ENCODE results near the gene GLB1L2.

DNA sequence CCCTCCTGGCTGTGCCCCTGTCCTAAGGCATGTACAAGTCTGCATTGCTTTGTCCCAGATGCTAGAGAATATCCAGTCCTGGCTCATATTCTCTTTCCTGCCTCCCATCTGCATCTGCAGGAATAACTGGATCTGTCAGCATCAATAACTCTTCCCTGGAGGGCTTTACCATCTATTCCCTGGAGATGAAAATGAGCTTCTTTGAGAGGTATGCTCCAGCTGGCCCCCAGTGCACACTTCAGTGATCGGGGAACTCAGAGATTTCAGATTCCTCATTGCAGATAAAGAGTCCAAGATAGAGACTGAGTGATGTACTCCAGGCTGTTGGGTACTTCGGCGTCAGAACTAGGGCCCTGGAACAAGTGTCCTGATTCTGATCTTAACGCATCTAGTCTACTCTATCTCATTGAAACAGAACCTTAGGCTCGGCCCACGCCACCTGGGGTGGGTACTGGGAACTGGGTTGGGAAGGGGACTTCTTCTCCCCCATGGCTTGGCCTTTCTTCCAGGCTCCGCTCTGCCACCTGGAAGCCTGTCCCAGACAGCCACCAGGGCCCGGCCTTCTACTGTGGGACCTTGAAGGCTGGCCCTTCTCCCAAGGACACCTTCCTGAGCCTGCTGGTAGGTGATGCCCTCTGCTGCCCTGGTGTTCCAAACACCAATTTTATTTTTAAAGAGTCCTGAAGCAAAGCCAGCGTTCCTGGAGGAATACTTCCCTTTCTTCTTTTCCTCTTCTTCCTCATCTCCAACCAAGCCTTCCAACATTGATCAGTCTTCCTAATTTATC lies 17.8 kb upstream of the GLB1L2 start:
- TF ChIP-seq POLR2AphosphoS5 (IDR thresholded peaks at IDR 0.05; ENCODE audit: low read depth, low read length) (no peak), POLR2A (IDR thresholded peaks at IDR 0.05; ENCODE audit: low read depth, low read length) (no peak), TAF1 (IDR thresholded peaks at IDR 0.05; ENCODE audit: borderline replicate concordance, low read depth, low read length) (no peak)
